Keratinocyte (primary cell): ENCODE measurements around the gene FRMD3. TPM values are rescaled to one million over a fixed set of nuclear protein-coding genes. Genes with fewer than 3 reads are reported as not detected.

Source experiments
- DNase-seq: peaks from one replicate; pipeline ENCODE4 v3.0.0-alpha.2; 2011; ENCODE audit warnings: low read depth, missing footprints, low spot score
- FAIRE-seq: peaks from 2 replicates; lab custom pipeline; 2011; peaks lifted over from hg19 to GRCh38; lab: Jason Lieb, UNC
- H2AFZ ChIP-seq: 2 replicates; pipeline ENCODE4 v1.6.0; 2012; ENCODE audit warnings: low read length, control low read depth, inconsistent platforms; ENCODE audit not compliant: control insufficient read depth
- H3K27ac ChIP-seq: 2 replicates; pipeline ENCODE4 v1.5.1; 2011; ENCODE audit warnings: low read length; ENCODE audit not compliant: control insufficient read depth, insufficient read depth
- H3K27me3 ChIP-seq: 3 replicates; pipeline ENCODE4 v1.6.0; 2011; ENCODE audit warnings: low read length; ENCODE audit not compliant: control insufficient read depth, insufficient read depth; ENCODE audit errors: extremely low read depth
- H3K36me3 ChIP-seq, 2 experiments: 2 replicates in 1 of 2; 3 replicates in 1 of 2; pipeline ENCODE4 v1.5.1; 2011; ENCODE audit warnings: low read length in 2 of 2, mild to moderate bottlenecking in 1 of 2; ENCODE audit not compliant: control insufficient read depth in 2 of 2, insufficient read depth in 2 of 2; ENCODE audit errors: extremely low read depth in 1 of 2
- H3K4me1 ChIP-seq: 3 replicates; pipeline ENCODE4 v1.5.1; 2011; ENCODE audit warnings: low read length; ENCODE audit not compliant: control insufficient read depth, insufficient read depth; ENCODE audit errors: extremely low read depth
- H3K4me2 ChIP-seq: 3 replicates; pipeline ENCODE4 v1.6.0; 2011; ENCODE audit warnings: low read depth, low read length; ENCODE audit not compliant: control insufficient read depth, insufficient read depth; ENCODE audit errors: extremely low read depth
- H3K4me3 ChIP-seq, 3 experiments: fragments of 200-600 bp in 1 of 3; sonication (generic) in 1 of 3; 2 replicates in 2 of 3; 3 replicates in 1 of 3; pipeline ENCODE4 v1.5.1; 2011 to 2016; ENCODE audit warnings: low read length in 3 of 3, mild to moderate bottlenecking in 3 of 3, control low read depth in 2 of 3, inconsistent platforms in 1 of 3, low read depth in 1 of 3, mixed read lengths in 1 of 3, mixed run types in 1 of 3, moderate library complexity in 1 of 3; ENCODE audit not compliant: control insufficient read depth in 2 of 3, insufficient read depth in 2 of 3; ENCODE audit errors: extremely low read depth in 1 of 3
- H3K79me2 ChIP-seq: 2 replicates; pipeline ENCODE4 v1.6.0; 2012; ENCODE audit warnings: low read length; ENCODE audit not compliant: control insufficient read depth, insufficient read depth
- H3K9ac ChIP-seq: 3 replicates; pipeline ENCODE4 v1.6.0; 2011; ENCODE audit warnings: low read length; ENCODE audit not compliant: control insufficient read depth, insufficient read depth; ENCODE audit errors: extremely low read depth
- H3K9me1 ChIP-seq: 3 replicates; pipeline ENCODE4 v1.6.0; 2011; ENCODE audit warnings: low read length; ENCODE audit not compliant: control insufficient read depth, insufficient read depth; ENCODE audit errors: extremely low read depth
- H3K9me3 ChIP-seq: 2 replicates; pipeline ENCODE4 v1.5.1; 2012; ENCODE audit warnings: low read depth, low read length; ENCODE audit not compliant: control insufficient read depth
- H4K20me1 ChIP-seq: 3 replicates; pipeline ENCODE4 v1.6.0; 2011; ENCODE audit warnings: low read length; ENCODE audit not compliant: control insufficient read depth, insufficient read depth; ENCODE audit errors: extremely low read depth
- EZH2 ChIP-seq: IDR thresholded peaks from one replicate; pipeline ENCODE4 v1.6.1; 2012; ENCODE audit warnings: inconsistent platforms, mild to moderate bottlenecking, low read length, moderate library complexity
- dilution Hi-C: fragments of 300-500 bp; cut with MboI; formaldehyde crosslinking; loops from one replicate; pipeline ENCODE4 v1.7.0; 2020; ENCODE audit warnings: low sequenced_read_pairs; ENCODE audit not compliant: extremely low pct_ligation_motif_present
- polyA plus RNA-seq, 5 experiments: library from polyadenylated mRNA; depleted of rRNA in 3 of 5; stranded (reverse) in 3 of 5; stranded (forward) in 1 of 5; unstranded in 1 of 5; fragments of >200 nt; gene quantifications; 1 replicate in 1 of 5; 2 replicates in 3 of 5; 3 replicates in 1 of 5; pipeline versions ENCODE4 v1.2.1 to v1.2.3, GENCODE V29; 2011 to 2012; ENCODE audit warnings: missing spikeins in 2 of 5, low read depth in 1 of 5, low replicate concordance in 1 of 5
- TF ChIP-seq, protein P1 (sequence below), 3 experiments: IDR thresholded peaks in 1 of 3; conservative IDR thresholded peaks in 1 of 3; optimal IDR thresholded peaks in 1 of 3; 2 replicates in 2 of 3; 3 replicates in 1 of 3; pipeline versions ENCODE3 to v1.5.1; 2011; ENCODE audit warnings: low read length in 3 of 3, mild to moderate bottlenecking in 3 of 3, moderate library complexity in 2 of 3, control low read depth in 1 of 3, inconsistent platforms in 1 of 3; ENCODE audit not compliant: insufficient read depth in 2 of 3; ENCODE audit errors: extremely low read depth in 1 of 3

The FRMD3 gene
- polyA plus RNA-seq, 1 donor (not counting 4 experiments of a cell fraction or from before 2014, with no cell fraction given), result 0.21 TPM

DNA sequence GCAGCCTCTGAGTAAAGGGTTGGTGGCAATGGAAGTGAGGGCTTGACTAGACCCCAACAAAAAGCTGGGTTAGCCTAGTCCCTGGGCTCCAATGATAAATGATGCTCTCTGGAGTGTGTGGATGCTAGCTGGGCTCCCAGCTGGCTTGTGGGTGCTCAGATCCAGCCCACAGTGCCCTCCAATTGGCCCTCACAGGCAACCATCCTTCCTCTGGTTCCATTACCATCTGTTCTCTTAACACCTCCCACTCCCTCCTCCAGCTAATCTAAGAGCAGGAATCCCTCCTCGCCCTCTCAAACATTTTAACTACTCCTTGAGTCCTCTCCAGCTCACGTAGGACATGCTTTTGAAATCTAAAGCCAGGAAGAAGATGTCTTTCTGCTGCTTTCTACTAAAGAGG is 25.2 kb upstream of the FRMD3 start:
- Histone ChIP-seq H3K36me3 (no peaks in the 10 kb centered on the region), H3K79me2 (no peaks in the 10 kb centered on the region), H3K9me3 (no peaks in the 10 kb centered on the region), H3K4me2 (no peak overlapping the region), H3K9me1 (no peaks in the 10 kb centered on the region), H3K27ac (no peak overlapping the region), H3K9ac (no peak overlapping the region), H4K20me1 (no peaks in the 10 kb centered on the region), H3K27me3 (no peaks in the 10 kb centered on the region), H2AFZ (no peak overlapping the region), H3K4me1 (no peaks in the 10 kb centered on the region), H3K4me3 (no peak overlapping the region)
- no peak for FAIRE-seq
- TF ChIP-seq, protein P1, sequence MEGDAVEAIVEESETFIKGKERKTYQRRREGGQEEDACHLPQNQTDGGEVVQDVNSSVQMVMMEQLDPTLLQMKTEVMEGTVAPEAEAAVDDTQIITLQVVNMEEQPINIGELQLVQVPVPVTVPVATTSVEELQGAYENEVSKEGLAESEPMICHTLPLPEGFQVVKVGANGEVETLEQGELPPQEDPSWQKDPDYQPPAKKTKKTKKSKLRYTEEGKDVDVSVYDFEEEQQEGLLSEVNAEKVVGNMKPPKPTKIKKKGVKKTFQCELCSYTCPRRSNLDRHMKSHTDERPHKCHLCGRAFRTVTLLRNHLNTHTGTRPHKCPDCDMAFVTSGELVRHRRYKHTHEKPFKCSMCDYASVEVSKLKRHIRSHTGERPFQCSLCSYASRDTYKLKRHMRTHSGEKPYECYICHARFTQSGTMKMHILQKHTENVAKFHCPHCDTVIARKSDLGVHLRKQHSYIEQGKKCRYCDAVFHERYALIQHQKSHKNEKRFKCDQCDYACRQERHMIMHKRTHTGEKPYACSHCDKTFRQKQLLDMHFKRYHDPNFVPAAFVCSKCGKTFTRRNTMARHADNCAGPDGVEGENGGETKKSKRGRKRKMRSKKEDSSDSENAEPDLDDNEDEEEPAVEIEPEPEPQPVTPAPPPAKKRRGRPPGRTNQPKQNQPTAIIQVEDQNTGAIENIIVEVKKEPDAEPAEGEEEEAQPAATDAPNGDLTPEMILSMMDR (optimal IDR thresholded peaks at IDR 0.05 in 1 of 3, IDR thresholded peaks at IDR 0.05 in 1 of 3, conservative IDR thresholded peaks at IDR 0.05 in 1 of 3; ENCODE audit: extremely low read depth in 1 of 3, insufficient read depth in 2 of 3, low read length in 3 of 3), result no peak
- no peak for TF ChIP-seq EZH2
- no peak for DNase-seq
- dilution Hi-C loops, result no loop called here

- H3K27ac ChIP-seq, result no peak overlapping the region
- H3K4me2 ChIP-seq, result no peak overlapping the region
- H3K9ac ChIP-seq, result no peak overlapping the region
- no peak for FAIRE-seq
- no peaks in the 10 kb centered on the region for H4K20me1 ChIP-seq
- dilution Hi-C loops, result no loop called here
- DNase-seq, result no peak
- H3K9me1 ChIP-seq, result no peaks in the 10 kb centered on the region
- no peaks in the 10 kb centered on the region for H3K9me3 ChIP-seq
- H3K36me3 ChIP-seq, result no peaks in the 10 kb centered on the region
- no peak overlapping the region for H2AFZ ChIP-seq
- no peaks in the 10 kb centered on the region for H3K27me3 ChIP-seq
- H3K79me2 ChIP-seq, result no peaks in the 10 kb centered on the region
- TF ChIP-seq, protein P1 (optimal IDR thresholded peaks at IDR 0.05 in 1 of 3, IDR thresholded peaks at IDR 0.05 in 1 of 3, conservative IDR thresholded peaks at IDR 0.05 in 1 of 3; ENCODE audit: extremely low read depth in 1 of 3, insufficient read depth in 2 of 3, low read length in 3 of 3), result no peak
- no peak for TF ChIP-seq EZH2
- H3K4me3 ChIP-seq, result no peak overlapping the region
- no peaks in the 10 kb centered on the region for H3K4me1 ChIP-seq
Measured at GRCh38 chr9:83560169-83560826, 22.1 kb upstream of the FRMD3 start.
